Measurements from ENCODE around the gene BANP.

BANP gene

GRCh38 chr16:88009563-88010342, 58.5 kb downstream of the BANP start:
- Histone ChIP-seq H3K27me3 (replicated peaks) (no peaks in the 10 kb centered on the region), H3K4me3 (ENCODE audit: low read depth, low read length) (no peak overlapping the region), H3K36me3 (replicated peaks) (peaks cover 4% of the 10 kb centered on the region), H3K27ac (no peak overlapping the region)
- in situ Hi-C loops (cut with HindIII; ENCODE audit: low pct_ligation_motif_present, low sequenced_read_pairs) = no loop called here
- TF ChIP-seq CTCF (IDR thresholded peaks at IDR 0.05; ENCODE audit: low read depth, low read length, missing control alignments) = no peak
- DNase-seq = no peak

- H3K36me3 ChIP-seq (replicated peaks) = peaks cover 4% of the 10 kb centered on the region
- H3K4me3 ChIP-seq (ENCODE audit: low read depth, low read length) = no peak overlapping the region
- H3K27ac ChIP-seq = no peak overlapping the region
- no peak for DNase-seq
- TF ChIP-seq CTCF (IDR thresholded peaks at IDR 0.05; ENCODE audit: low read depth, low read length, missing control alignments) = no peak
- no peaks in the 10 kb centered on the region for H3K27me3 ChIP-seq (replicated peaks)
- in situ Hi-C loops (cut with HindIII; ENCODE audit: low pct_ligation_motif_present, low sequenced_read_pairs) = no loop called here
Measured at GRCh38 chr16:88010343-88010967, 59.2 kb downstream of the BANP start.

- Histone ChIP-seq H3K36me3 (replicated peaks) (peaks cover 4% of the 10 kb centered on the region), H3K4me3 (ENCODE audit: low read depth, low read length) (no peak overlapping the region), H3K27me3 (replicated peaks) (no peaks in the 10 kb centered on the region), H3K27ac (no peak overlapping the region)
- no peak for DNase-seq
- TF ChIP-seq CTCF (IDR thresholded peaks at IDR 0.05; ENCODE audit: low read depth, low read length, missing control alignments) = no peak
- in situ Hi-C loops (cut with HindIII; ENCODE audit: low pct_ligation_motif_present, low sequenced_read_pairs) = no loop called here
Measured at GRCh38 chr16:88010968-88011483, 59.8 kb downstream of the BANP start.

GRCh38 chr16:88012360-88012759, 61.1 kb downstream of the BANP start:
- no peak for TF ChIP-seq CTCF (IDR thresholded peaks at IDR 0.05; ENCODE audit: low read depth, low read length, missing control alignments)
- H3K27me3 ChIP-seq (replicated peaks) = no peaks in the 10 kb centered on the region
- in situ Hi-C loops (cut with HindIII; ENCODE audit: low pct_ligation_motif_present, low sequenced_read_pairs) = no loop called here
- H3K4me3 ChIP-seq (ENCODE audit: low read depth, low read length) = no peak overlapping the region
- DNase-seq = no peak
- H3K36me3 ChIP-seq (replicated peaks) = peaks cover 4% of the 10 kb centered on the region
- no peak overlapping the region for H3K27ac ChIP-seq

GRCh38 chr16:88013091-88013609, 61.9 kb downstream of the BANP start:
- in situ Hi-C loops (cut with HindIII; ENCODE audit: low pct_ligation_motif_present, low sequenced_read_pairs) = no loop called here
- Histone ChIP-seq H3K4me3 (ENCODE audit: low read depth, low read length) (no peak overlapping the region), H3K27me3 (replicated peaks) (no peaks in the 10 kb centered on the region), H3K36me3 (replicated peaks) (peaks cover under 1% of the 10 kb centered on the region), H3K27ac (no peak overlapping the region)
- TF ChIP-seq CTCF (IDR thresholded peaks at IDR 0.05; ENCODE audit: low read depth, low read length, missing control alignments) = no peak
- peak; percentile 36 for DNase-seq
